ENCODE measurements around the gene DHPS. TPM values are rescaled to one million over a fixed set of nuclear protein-coding genes. Genes with fewer than 3 reads are reported as not detected.

The DHPS gene
- total and polyA plus RNA-seq, 4 donors = 52.5 to 138 (median 108) TPM

DNA sequence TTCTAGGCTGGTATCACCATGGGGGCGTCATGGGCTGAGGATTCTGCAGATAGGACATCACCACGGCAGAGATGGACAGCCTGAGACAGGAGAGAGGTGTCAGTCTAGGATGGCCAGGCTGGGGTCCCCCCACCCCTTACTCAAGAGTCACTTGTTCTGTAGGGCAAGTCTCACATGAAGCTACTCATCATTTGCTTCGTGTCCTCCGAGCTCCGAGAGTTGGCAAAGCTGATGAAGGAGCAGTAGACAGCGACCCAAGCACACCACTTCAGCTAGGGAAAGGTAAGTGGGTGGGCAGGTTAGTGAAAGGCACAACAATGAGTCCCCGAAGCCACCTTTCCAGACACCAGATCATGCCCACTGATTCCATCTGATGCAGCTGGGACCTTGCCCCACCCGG is 13.3 kb downstream of the DHPS start:
- DNase-seq (ENCODE audit: low read depth in 4 of 6, low spot score in 6 of 6) = no peak
- no peaks in the 10 kb centered on the region for H3K27me3 ChIP-seq (ENCODE audit: control insufficient read depth, insufficient read depth, low read length)
- H3K4me3 ChIP-seq (ENCODE audit: low read depth, low read length) = peak overlapping the region; percentile 99
- peaks cover 54% of the 10 kb centered on the region for H3K36me3 ChIP-seq (ENCODE audit: control insufficient read depth, insufficient read depth, low read length)
- WGBS (ENCODE audit: insufficient coverage) = 92% methylated on average over 6 of the region's 8 CpGs
- H3K27ac ChIP-seq (ENCODE audit: low read depth, low read length) = peak overlapping the region; percentile 95
- H3K4me1 ChIP-seq (ENCODE audit: control insufficient read depth, insufficient read depth, low read length) = peaks cover 44% of the 10 kb centered on the region
- H3K9me3 ChIP-seq (ENCODE audit: control insufficient read depth, insufficient read depth, low read length) = no peaks in the 10 kb centered on the region

DNA sequence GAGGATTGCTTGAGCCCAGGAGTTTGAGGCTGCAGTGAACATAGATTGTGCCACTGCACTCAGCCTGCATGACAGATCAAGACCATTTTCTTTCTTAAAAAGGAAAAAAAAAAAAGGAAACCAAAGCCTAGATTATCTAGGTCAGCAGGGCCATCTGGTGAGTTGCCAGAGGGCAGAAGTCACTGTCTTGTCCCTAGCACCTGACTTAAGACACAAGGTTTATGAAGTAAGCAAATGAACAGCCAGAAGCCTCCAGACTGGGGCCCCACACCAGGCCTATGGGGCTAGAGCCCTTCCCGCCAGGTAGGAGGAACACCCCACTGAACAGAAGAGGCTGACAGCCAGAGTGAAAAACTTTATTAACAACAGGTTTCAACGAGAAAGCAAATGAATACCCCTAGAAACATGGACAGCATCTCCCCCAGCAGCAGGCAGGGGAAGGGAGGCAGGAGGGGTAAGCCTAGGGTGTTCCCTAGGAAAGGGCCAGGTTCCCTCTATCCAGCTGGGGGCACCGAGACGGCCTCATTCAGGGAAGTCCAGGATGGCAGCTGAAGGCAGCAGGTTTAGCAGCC is 13.9 kb downstream of the DHPS start:
- Histone ChIP-seq H3K27ac (ENCODE audit: low read depth, low read length) (no peak overlapping the region), H3K4me3 (ENCODE audit: low read depth, low read length) (no peak overlapping the region), H3K36me3 (ENCODE audit: control insufficient read depth, insufficient read depth, low read length) (peaks cover 54% of the 10 kb centered on the region), H3K4me1 (ENCODE audit: control insufficient read depth, insufficient read depth, low read length) (peaks cover 44% of the 10 kb centered on the region), H3K27me3 (ENCODE audit: control insufficient read depth, insufficient read depth, low read length) (no peaks in the 10 kb centered on the region), H3K9me3 (ENCODE audit: control insufficient read depth, insufficient read depth, low read length) (no peaks in the 10 kb centered on the region)
- WGBS (ENCODE audit: insufficient coverage) = 82% methylated on average over 2 of the region's 4 CpGs
- no peak for DNase-seq (ENCODE audit: low read depth in 4 of 6, low spot score in 6 of 6)

DNA sequence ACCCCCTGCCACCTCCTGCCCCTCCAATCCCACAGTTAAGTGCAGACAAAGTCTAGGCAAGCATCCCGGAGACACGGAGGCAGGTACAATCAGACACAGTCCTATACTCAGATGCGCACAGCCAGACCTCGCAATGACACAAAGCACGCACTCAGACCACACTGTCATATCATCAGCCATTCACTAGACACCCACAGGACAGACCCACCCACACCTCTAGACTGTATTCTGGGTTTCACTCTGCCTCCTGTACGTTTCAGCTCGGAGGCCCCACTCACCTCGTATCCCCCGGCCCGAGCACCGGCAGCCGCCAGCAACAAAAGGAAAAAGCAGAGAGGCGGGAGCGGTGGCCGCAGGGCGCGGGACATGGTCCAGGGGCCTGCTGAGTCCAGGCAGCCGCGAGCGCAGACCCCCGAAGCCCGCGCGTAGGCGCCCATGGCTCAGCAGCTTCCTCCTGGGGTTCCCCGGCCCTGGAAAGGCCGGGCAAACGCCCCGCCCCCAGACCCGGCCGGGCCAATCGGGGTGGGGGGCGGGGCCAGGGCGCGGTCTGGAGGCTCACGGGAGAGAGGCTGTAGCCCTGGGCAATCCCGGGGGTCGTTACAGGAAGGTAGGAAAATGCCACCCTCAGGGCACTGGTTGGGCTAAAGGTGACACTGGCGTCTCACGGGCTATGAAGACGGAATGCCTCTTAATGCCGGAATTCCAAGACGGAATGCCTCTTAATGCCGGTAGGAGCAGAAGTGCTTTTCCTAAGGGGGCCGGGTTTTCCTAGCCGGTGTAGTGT is 15.2 kb downstream of the DHPS start, which contains the start of the genes MAN2B1 and WDR83:
MAN2B1 (minus strand) TSS at position 478 of the 784 bp plus-strand sequence; CDS start at position 437, 41 bp downstream.
WDR83 (plus strand) TSS at position 543 of the 784 bp plus-strand sequence. CDS start 2,984 bp downstream, outside the sequence.
- peaks cover 44% of the 10 kb centered on the region for H3K4me1 ChIP-seq (ENCODE audit: control insufficient read depth, insufficient read depth, low read length)
- peaks cover 55% of the 10 kb centered on the region for H3K36me3 ChIP-seq (ENCODE audit: control insufficient read depth, insufficient read depth, low read length)
- H3K27ac ChIP-seq (ENCODE audit: low read depth, low read length) = peak within 1 kb of the TSS; percentile 61
- WGBS (ENCODE audit: insufficient coverage) = 1% methylated on average over 46 of the region's 46 CpGs
- H3K4me3 ChIP-seq (ENCODE audit: low read depth, low read length) = peak within 1 kb of the TSS; percentile 78
- H3K9me3 ChIP-seq (ENCODE audit: control insufficient read depth, insufficient read depth, low read length) = no peaks in the 10 kb centered on the region
- no peaks in the 10 kb centered on the region for H3K27me3 ChIP-seq (ENCODE audit: control insufficient read depth, insufficient read depth, low read length)
- DNase-seq (ENCODE audit: low read depth in 4 of 6, low spot score in 6 of 6) = peak in 5 of 6 donors; percentile 49 to 94 (median 76)

DNA sequence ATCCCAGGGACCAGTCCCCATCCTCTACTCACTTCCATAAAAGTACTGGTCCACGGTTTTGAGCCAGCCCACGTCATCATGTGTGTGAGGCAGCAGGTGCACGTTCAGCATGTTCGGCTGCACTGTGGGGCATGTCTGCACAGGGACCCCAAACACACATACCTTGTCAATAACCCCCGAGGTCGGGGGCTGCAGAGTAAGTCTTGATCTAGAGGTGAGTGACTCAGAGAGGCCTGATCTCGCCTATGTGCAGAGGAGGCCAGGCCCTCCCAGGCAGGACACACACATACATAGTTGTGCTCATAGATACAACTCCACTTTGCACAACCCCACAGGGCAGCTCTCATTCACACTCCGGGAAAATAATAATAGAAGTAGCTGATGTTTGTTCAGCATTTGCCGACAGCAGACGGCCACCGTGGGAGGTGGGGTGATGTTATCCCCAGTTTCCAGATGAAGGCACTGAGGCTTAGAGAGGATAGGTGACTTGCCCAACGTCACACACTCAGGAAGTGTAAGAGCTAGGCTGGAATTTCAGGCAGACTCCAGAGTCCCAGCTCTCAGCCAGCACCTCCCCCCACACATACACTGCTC is 15.9 kb downstream of the DHPS start:
- Histone ChIP-seq H3K36me3 (ENCODE audit: control insufficient read depth, insufficient read depth, low read length) (peaks cover 59% of the 10 kb centered on the region), H3K4me1 (ENCODE audit: control insufficient read depth, insufficient read depth, low read length) (peaks cover 43% of the 10 kb centered on the region), H3K27ac (ENCODE audit: low read depth, low read length) (no peak overlapping the region), H3K27me3 (ENCODE audit: control insufficient read depth, insufficient read depth, low read length) (no peaks in the 10 kb centered on the region), H3K9me3 (ENCODE audit: control insufficient read depth, insufficient read depth, low read length) (no peaks in the 10 kb centered on the region), H3K4me3 (ENCODE audit: low read depth, low read length) (peak overlapping the region; percentile 78)
- 47% methylated on average over 3 of the region's 12 CpGs for WGBS (ENCODE audit: insufficient coverage)
- no peak for DNase-seq (ENCODE audit: low read depth in 4 of 6, low spot score in 6 of 6)

DNA sequence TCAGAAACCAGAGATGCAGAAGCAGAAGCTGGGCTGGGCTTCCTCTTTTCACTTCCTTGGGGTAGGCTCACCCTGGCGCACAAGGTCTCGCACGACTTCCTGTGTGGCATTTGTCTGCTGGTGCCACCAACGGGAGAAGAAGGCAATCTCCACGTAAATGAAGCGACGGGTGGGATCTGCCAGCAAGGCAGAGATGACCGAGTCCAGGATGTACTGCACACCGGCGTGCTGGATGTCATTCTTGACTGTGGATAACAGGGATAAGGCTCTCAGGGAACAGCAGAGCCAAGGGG is 16.5 kb downstream of the DHPS start:
- WGBS (ENCODE audit: insufficient coverage) = 90% methylated on average over 10 of the region's 10 CpGs
- no peak for DNase-seq (ENCODE audit: low read depth in 4 of 6, low spot score in 6 of 6)
- H3K4me1 ChIP-seq (ENCODE audit: control insufficient read depth, insufficient read depth, low read length) = peaks cover 38% of the 10 kb centered on the region
- H3K27ac ChIP-seq (ENCODE audit: low read depth, low read length) = no peak overlapping the region
- no peaks in the 10 kb centered on the region for H3K9me3 ChIP-seq (ENCODE audit: control insufficient read depth, insufficient read depth, low read length)
- H3K36me3 ChIP-seq (ENCODE audit: control insufficient read depth, insufficient read depth, low read length) = peaks cover 60% of the 10 kb centered on the region
- no peaks in the 10 kb centered on the region for H3K27me3 ChIP-seq (ENCODE audit: control insufficient read depth, insufficient read depth, low read length)
- H3K4me3 ChIP-seq (ENCODE audit: low read depth, low read length) = no peak overlapping the region

DNA sequence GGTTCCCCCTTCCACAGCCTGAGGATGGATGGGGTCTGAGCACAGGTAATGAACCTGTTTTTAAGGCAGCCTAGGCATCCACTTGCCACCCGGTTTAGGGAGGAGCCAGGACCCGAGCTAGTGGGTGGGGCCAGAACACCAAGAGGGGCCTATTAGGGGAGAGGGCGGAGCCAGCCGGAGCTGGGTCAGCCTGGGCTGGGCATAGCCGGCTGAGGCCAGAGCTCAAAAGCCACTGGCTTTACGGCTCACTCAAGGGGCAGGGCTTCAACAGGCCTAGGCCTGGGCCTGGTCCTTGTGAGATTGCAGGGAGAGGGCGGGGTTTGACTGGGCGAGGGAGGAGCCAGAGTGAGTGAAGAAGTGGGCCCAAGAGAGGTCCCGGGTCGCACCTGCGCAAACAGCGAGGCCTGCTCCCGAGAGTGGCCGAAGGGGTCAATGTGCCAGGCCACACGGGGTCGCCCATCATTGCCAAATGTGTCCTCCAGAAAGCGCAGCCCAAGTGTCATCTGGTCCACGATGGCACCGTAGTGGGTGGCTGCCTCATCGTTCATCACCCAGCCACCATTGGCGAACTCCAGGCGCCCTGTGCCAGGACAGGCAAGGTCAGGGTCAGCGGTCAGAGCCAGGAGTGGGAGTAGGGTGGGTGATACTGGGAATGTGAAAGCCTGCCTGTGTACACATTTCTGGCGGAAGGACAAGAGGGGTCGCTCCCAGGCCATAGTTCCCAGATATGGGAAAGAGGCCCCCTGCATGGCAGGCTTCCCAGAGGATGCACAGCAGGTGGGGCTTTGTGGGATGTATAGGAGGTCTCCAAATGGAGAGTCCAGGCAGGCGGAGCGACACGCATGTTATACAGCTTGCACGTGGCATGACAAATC is 17.0 kb downstream of the DHPS start:
- no peak overlapping the region for H3K27ac ChIP-seq (ENCODE audit: low read depth, low read length)
- H3K4me1 ChIP-seq (ENCODE audit: control insufficient read depth, insufficient read depth, low read length) = peaks cover 33% of the 10 kb centered on the region
- WGBS (ENCODE audit: insufficient coverage) = 77% methylated on average over 28 of the region's 29 CpGs
- H3K9me3 ChIP-seq (ENCODE audit: control insufficient read depth, insufficient read depth, low read length) = no peaks in the 10 kb centered on the region
- no peak for DNase-seq (ENCODE audit: low read depth in 4 of 6, low spot score in 6 of 6)
- H3K36me3 ChIP-seq (ENCODE audit: control insufficient read depth, insufficient read depth, low read length) = peaks cover 62% of the 10 kb centered on the region
- no peaks in the 10 kb centered on the region for H3K27me3 ChIP-seq (ENCODE audit: control insufficient read depth, insufficient read depth, low read length)
- H3K4me3 ChIP-seq (ENCODE audit: low read depth, low read length) = no peak overlapping the region

DNA sequence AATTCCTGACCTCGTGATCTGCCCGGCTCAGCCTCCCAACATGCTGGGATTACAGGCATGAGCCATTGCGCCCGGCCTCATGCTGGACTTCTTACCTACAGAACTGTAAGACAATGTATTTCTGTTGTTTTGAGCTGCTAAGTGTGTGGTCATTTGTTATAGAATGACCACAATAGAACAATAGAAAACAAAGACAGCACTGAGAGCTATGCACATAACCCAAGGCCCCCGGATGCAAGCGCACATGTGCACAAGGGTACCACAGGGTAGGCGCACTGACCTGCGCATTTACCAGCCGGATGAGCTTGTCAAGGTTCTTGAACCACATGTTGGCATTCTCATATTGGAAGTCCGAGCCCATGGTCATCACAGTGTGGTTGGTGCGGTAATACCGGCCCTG is 20.7 kb downstream of the DHPS start:
- Histone ChIP-seq H3K4me1 (ENCODE audit: control insufficient read depth, insufficient read depth, low read length) (peaks cover 6% of the 10 kb centered on the region), H3K9me3 (ENCODE audit: control insufficient read depth, insufficient read depth, low read length) (no peaks in the 10 kb centered on the region), H3K27ac (ENCODE audit: low read depth, low read length) (no peak overlapping the region), H3K36me3 (ENCODE audit: control insufficient read depth, insufficient read depth, low read length) (peaks cover 88% of the 10 kb centered on the region), H3K27me3 (ENCODE audit: control insufficient read depth, insufficient read depth, low read length) (no peaks in the 10 kb centered on the region), H3K4me3 (ENCODE audit: low read depth, low read length) (no peak overlapping the region)
- no peak for DNase-seq (ENCODE audit: low read depth in 4 of 6, low spot score in 6 of 6)
- 95% methylated on average over 10 of the region's 12 CpGs for WGBS (ENCODE audit: insufficient coverage)

DNA sequence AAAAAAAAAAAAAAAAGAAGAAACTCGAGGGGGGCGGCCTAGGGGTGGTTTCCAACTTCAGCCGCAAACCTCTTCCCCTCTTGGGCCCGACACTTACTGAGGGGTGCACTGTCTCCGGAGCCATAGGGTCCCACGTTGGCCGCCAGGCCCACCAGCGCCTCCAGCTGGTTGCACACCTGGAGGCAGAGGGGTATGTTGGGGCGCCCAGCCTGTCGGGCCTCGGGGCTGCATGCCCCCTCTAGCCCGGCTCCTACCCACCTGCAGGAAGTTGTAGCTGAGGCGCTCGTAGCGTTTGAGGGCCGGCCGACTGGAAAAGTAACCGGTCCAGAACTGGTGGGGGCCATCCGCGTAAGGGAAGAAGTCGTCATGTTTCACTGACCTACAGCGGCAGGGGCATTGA is 23.7 kb downstream of the DHPS start:
- peaks cover 86% of the 10 kb centered on the region for H3K36me3 ChIP-seq (ENCODE audit: control insufficient read depth, insufficient read depth, low read length)
- no peaks in the 10 kb centered on the region for H3K4me1 ChIP-seq (ENCODE audit: control insufficient read depth, insufficient read depth, low read length)
- DNase-seq (ENCODE audit: low read depth in 4 of 6, low spot score in 6 of 6) = no peak
- no peak overlapping the region for H3K27ac ChIP-seq (ENCODE audit: low read depth, low read length)
- no peak overlapping the region for H3K4me3 ChIP-seq (ENCODE audit: low read depth, low read length)
- H3K9me3 ChIP-seq (ENCODE audit: control insufficient read depth, insufficient read depth, low read length) = no peaks in the 10 kb centered on the region
- H3K27me3 ChIP-seq (ENCODE audit: control insufficient read depth, insufficient read depth, low read length) = no peaks in the 10 kb centered on the region
- 98% methylated on average over 16 of the region's 22 CpGs for WGBS (ENCODE audit: insufficient coverage)

DNA sequence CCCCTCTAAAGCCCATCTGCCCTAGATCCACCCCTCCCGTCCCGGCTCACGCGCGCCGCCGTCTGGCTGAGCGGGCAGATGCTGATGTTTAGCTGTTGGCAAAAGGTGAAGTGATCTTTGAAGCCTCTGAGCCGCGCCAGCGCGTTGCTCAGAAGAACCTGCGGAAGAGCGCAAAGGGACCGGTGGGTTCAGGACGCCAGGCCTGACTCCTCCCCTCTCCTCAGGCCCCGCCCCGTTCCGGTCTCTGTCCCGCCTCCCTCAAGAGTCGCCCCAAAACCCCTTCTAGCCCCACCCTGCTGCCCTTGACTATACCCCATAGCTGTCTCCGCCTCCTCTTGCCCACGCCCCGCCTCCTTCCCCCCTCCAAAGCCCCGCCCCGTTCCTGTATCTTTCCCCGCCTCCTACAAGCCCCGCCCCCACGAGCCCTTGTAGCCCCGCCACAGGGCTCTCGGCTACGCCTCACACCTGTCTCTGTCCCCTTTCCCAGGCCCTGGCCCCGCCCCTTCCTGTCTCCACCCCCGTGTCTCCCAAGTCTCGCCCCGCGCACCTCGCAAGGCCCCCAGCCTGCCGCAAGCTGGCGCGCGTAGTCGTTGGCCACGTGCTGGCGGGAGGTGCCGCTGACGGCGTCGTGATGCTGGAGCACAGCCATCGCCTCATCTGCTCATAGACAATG is 24.6 kb downstream of the DHPS start:
- Histone ChIP-seq H3K27me3 (ENCODE audit: control insufficient read depth, insufficient read depth, low read length) (no peaks in the 10 kb centered on the region), H3K36me3 (ENCODE audit: control insufficient read depth, insufficient read depth, low read length) (peaks cover 82% of the 10 kb centered on the region), H3K4me3 (ENCODE audit: low read depth, low read length) (no peak overlapping the region), H3K9me3 (ENCODE audit: control insufficient read depth, insufficient read depth, low read length) (no peaks in the 10 kb centered on the region), H3K27ac (ENCODE audit: low read depth, low read length) (no peak overlapping the region), H3K4me1 (ENCODE audit: control insufficient read depth, insufficient read depth, low read length) (no peaks in the 10 kb centered on the region)
- 49% methylated on average over 40 of the region's 50 CpGs for WGBS (ENCODE audit: insufficient coverage)
- DNase-seq (ENCODE audit: low read depth in 4 of 6, low spot score in 6 of 6) = no peak
